IPS-18c (cell line): ENCODE data around the gene HOXD4.

Source experiments
- H3K4me3 ChIP-seq: 2 replicates; pipeline ENCODE4 v1.7.0; 2013; ENCODE audit warnings: low read depth, mild to moderate bottlenecking, low read length, moderate library complexity; ENCODE audit not compliant: insufficient read depth
- H3K9me3 ChIP-seq: one replicate; pipeline ENCODE4 v1.6.1; 2013; ENCODE audit warnings: mild to moderate bottlenecking, low read length, moderate library complexity; ENCODE audit not compliant: control insufficient read depth, insufficient read depth

Gene HOXD4

DNA sequence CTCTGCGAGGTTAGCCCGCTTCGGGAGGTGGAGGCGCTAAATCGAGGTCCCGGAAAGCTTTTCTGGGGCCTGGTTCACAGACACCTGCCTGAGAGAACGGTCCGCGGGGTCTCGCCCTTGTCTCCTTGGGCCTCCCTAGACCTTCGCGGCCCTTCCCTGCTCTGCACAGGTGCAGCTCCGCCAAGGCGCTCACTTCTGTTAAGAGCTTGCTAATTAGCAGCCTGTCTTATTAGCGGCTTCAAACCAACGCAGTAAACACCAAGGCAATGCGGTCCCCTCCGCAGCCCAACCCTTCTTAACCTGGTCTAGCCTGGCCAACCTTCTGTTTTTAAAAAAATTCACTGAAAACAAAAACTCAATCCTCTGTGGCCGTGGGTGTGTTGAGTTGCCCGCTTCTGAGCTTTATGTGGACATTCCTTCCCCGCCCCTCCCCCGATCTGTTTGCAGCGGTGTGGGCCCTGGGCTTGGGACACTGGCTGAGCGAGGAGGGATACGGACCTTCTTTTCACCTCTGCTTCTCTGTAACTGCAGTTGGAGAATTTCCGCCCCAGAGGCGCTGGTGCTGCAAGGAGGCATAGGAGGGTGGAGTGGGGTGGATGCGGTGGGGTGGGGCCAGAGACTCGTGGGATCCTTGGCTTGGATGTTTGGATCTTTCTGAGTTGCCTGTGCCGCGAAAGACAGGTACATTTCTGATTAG, 3.4 kb upstream of the HOXD4 start:
- Histone ChIP-seq H3K4me3 (no peak overlapping the region), H3K9me3 (peaks cover 3% of the 10 kb centered on the region)

DNA sequence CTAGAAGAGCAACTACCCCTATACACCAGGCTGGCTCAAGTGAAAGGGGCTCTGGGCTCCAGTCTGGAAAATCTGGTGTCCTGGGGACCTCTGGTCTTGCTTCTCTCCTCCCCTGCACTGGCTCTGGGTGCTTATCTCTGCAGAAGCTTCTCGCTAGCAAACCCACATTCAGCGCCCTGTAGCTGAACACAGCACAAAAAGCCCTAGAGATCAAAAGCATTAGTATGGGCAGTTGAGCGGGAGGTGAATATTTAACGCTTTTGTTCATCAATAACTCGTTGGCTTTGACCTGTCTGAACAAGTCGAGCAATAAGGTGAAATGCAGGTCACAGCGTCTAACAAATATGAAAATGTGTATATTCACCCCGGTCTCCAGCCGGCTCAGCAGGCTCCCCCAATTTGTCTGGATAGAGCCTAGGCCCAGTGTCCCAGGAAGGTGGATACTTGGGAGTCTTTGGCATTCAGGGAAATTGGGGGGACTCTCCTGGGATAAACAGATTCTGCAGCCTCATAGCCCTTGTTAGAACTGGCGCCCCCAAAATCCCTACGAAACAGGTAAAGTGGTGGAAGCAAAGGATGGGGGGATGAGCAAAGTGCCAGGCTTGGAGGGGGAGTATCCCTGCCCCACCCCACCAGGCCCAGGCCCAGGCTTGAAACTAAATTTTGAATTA, 2.5 kb upstream of the HOXD4 start:
- peaks cover 3% of the 10 kb centered on the region for H3K9me3 ChIP-seq
- no peak overlapping the region for H3K4me3 ChIP-seq

DNA sequence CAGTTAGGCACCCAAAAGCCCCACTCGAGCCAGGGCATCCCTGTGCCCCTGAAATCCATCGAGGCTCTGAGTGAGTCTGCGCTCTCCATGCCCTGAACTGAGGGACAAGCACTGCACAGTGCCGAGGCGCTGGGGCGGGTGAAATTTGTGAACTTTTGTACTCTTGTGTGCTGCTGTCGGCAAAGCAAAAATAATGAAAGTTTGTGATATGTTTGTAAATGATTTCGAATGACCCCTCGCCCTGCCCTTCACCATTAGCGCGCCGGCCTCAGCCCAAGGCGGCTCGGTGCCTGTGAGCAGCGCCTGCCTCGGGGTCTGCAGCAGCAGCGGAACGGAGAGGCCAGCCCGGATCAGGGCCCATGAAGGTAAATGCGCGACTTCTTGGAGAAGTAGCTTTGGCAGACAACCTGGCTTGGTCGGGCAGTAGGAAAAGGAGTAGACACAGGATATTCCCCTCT, 1.8 kb upstream of the HOXD4 start:
- Histone ChIP-seq H3K4me3 (no peak overlapping the region), H3K9me3 (peaks cover 3% of the 10 kb centered on the region)

DNA sequence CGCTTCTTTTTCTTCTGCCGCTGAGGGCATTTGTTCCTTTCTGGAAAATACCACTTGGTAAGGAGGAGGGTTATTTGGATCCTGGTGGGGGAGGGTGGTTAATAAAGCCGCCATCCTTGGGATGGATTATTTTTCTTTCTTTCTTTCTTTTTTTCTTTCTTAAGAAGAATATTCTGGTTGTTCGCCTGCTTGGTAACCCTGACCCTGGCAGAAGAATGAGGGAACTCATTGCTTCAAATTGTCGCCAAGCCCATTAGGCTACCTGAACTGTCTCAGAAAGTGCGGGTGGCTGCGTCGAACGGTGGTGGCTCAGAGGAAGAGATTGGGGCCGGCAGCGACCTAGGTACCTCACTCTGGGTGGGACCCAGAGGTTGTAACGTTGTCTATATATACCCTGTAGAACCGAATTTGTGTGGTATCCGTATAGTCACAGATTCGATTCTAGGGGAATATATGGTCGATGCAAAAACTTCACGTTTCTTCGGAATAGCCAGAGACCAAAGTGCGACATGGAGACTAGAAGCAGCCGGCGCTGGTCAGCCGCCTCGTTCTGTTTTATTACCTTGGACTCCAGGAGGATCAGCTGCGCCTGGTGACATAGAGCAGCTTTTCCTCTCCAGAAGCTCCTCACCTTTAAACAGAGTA, 1.3 kb upstream of the HOXD4 start:
- H3K4me3 ChIP-seq, result no peak overlapping the region
- H3K9me3 ChIP-seq, result peaks cover 3% of the 10 kb centered on the region

DNA sequence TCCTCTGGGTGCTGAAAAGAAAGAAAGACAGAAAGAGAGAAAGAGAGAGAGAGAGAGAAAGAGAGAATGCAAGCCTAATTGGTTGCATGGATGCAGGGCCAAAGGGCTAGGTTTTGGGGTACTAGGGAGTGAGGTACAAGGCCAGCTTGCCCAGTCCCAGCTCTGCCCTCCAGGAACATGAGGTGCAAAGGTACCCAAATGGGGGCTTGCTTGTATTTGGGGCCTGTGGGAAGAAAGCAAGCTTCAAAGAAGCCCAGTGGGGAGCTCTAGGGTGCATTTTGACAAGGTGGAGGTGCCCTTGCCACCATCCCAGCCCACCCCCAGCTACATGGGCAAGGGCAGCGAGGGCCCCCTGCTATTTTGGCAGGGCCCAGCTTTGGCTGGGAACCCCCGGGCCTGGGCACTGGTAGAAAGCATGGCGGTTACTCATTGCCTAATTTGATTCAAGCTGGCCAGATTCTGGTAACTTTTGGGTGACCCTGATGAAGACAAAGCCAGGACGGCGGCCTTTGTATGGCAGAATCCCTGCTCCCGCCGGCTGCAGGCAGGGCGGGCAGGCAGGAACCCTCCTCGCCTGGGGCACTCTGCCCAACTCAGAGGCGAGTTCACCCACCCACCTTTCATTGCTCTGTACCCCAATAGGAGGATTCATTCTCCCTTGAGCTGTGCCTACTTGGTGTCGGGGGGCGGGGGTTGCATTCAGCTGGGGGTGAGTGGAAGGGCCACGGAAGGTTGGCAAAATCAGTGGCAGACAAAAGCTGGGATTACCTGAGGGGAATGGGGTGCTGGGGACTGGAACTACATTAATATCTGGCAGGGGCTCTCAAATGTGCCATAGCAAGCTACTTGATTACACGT, 537 bp upstream of the HOXD4 start:
- no peaks in the 10 kb centered on the region for H3K9me3 ChIP-seq
- no peak overlapping the region for H3K4me3 ChIP-seq

DNA sequence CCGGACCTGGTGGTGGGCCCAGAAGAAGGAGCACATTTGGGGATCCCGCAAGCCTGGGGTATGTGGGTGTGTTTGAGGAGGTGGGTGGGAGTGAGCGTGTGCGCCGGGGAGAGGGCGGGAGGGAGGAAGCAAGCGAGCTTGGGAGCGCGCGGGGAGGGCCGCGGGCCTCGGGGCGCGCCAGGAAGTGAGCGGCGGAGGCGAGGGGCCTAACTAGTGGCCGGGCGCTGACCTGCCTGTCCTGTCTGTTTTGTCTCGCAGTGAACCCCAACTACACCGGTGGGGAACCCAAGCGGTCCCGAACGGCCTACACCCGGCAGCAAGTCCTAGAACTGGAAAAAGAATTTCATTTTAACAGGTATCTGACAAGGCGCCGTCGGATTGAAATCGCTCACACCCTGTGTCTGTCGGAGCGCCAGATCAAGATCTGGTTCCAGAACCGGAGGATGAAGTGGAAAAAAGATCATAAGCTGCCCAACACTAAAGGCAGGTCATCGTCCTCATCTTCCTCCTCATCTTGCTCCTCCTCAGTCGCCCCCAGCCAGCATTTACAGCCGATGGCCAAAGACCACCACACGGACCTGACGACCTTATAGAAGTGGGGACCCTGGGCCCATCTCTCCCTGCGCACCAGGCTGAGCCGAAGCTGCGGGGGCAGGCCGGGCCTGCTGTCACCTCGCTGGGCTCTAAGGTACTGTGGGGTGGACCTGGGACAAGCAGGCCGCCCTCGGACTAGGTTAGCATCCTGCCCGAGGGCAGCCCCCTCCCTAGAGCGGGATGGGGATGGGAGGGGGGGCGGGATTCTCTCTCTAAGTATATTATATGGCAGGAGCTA, 1.2 kb downstream of the HOXD4 start:
- no peaks in the 10 kb centered on the region for H3K9me3 ChIP-seq
- no peak overlapping the region for H3K4me3 ChIP-seq

DNA sequence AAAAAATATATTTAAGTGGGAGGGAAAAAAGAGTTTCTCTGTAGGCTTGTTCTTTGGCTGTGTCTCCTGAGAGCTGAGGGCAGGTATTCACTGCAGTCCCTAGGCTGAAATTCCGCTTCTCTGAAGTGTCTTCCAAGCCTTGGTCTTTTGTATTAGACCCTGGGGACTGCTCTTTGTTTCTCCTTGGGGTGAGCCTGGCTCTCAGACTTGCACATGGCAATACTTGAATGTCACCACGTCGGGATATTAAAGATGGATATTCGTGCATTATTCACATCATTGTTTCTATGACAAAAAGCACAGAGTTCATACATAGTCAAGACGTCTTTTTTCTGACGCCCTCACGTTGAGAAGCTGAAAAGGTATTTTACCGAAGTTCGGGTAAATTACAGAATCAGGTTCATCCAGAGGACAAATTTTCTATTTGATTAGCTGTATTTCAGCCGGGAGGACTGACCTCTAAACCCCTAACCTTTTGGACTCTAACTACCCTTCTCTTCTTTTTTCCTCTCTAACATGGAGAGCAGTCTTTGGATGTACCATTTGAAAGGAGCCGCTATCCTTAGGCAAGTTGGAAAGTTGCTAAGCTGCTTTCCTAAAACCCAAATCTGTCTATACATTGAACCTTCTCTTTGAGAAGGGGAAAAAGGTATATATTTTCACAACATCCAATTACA, 3.4 kb downstream of the HOXD4 start:
- H3K9me3 ChIP-seq, result no peaks in the 10 kb centered on the region

DNA sequence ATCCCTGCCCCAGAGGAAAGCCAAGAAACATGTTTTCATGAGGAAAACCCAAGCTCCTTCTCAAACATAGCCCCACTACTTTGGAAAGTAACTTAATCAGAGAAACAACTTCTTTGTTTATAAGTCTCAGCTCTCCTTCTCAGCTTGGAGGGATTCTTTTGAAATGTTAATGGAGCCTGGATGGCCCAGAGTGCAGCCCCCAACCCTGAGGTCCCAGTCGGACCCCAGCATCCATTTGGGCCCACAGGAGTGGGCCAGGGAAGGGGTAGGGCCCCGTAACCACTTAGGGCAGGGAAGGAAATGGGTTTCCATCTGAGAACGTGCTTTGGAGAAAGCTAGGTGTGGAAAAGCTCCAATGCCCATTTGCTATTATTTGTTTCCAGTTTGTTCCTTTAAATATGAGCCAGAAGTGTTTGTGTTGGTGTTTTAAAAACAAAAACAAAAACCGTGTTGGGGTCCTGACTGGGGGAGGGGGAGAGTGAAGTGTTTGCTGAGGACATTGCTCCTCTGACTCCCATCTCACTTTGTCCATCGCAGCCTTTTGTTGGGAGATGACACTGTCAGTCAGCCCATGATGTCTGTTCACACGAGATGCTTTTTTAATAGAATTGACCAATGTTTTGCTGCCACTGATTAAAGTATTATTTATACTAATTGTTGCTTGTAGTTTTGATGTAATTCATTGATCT, 4.2 kb downstream of the HOXD4 start:
- H3K4me3 ChIP-seq, result no peak overlapping the region
- H3K9me3 ChIP-seq, result no peaks in the 10 kb centered on the region

More for the DNA sequence above, 3.4 kb downstream of the HOXD4 start:
- H3K4me3 ChIP-seq, result no peak overlapping the region

DNA sequence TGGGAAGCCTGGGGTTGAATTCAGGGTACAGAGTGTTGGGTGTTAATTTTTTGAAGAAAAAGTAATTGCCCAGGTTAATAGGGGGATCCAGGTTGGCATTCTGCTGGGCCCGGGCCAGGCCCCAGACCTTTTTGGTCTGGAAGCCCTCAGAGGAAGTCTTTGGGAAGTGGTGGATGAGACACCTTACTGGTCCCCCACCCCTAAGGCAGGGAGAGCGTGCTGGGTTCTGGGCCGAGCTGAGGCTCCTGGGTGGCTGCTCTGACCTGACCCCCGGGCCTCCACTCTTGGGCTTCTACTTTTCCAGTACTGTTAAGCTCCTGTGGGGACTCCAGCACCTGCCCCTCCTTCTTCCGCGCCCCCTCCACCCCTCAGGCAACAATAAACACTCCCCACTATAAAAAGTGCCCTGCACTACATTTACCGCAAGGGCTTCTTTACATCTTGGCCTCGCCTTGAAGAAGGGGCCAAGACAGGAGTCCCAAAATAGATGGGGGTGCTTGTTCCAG, 5.0 kb downstream of the HOXD4 start:
- H3K4me3 ChIP-seq, result no peak overlapping the region
- H3K9me3 ChIP-seq, result no peaks in the 10 kb centered on the region

DNA sequence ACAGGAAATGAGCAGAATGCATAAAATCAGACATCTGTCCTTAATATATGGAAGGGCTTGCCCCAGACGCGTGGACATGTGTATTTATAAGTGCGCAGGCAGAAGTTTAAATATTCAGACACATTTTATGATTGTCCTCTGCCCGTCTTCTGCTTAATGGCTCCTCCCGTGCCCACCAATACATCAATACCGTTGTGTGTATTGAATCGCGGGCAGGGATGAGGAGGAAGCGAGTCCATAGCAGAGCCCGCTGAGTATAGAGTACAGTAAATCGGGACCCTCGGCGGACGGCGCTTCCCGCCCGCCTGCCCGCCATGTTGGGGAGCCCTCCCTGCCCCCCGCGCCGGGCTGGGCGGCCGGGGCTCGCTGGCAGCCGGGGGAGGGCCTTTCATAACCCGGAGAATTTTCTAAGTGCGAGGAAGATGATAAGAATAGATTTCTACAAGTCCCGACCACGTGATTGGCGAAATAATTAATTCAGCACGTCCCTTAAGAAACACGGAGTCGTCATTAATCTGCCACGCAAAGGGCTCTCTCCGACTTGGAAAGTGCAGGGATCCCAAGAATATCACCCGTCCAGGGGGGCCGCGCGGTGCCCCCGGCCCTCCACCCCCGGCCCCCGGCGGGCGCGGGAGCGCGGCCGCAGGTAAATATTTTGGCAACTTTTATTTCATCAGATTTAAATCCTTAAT, 5.6 kb downstream of the HOXD4 start, which contains the start of gene HOXD3:
TSS of gene HOXD3 (plus strand) at position 501 of the 692 bp plus-strand sequence. CDS start 11,808 bp downstream, outside the sequence.
- H3K9me3 ChIP-seq, result no peaks in the 10 kb centered on the region
- H3K4me3 ChIP-seq, result no peak within 1 kb of the TSS

DNA sequence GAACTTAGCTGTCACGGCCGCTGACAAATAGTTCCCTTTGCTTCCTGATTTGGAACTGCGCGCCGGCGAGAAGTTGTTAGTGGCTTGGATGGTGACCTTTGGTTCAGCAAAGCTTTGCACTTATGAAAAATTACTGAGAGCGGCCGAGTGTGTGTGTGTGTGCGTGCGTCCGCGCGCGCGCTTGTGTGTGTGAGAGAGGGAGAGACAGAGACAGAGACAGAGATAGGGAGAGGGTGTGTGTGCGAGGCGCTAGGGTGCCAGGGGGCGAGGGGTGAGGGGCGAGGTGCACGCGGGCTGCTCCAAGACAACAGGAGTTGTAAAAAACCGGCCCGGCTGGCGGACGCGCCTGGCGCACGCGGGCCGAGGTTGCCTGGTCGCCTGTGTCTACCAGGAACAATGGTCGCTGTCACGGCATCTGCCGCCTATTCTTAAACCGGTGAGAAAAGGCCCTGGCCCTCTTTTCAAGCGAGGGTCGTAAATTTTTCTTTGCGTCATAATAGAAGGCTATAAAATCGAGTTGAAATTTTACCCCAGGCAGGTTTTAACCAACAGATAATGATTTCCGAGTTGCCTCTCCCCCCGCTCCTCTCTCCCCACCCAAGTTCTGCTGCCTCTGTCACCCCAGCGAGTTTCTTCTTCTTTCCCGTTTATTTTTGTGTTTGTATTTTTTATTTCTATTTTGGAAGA, 6.3 kb downstream of the HOXD4 start:
- H3K9me3 ChIP-seq, result peaks cover 3% of the 10 kb centered on the region
- no peak overlapping the region for H3K4me3 ChIP-seq

DNA sequence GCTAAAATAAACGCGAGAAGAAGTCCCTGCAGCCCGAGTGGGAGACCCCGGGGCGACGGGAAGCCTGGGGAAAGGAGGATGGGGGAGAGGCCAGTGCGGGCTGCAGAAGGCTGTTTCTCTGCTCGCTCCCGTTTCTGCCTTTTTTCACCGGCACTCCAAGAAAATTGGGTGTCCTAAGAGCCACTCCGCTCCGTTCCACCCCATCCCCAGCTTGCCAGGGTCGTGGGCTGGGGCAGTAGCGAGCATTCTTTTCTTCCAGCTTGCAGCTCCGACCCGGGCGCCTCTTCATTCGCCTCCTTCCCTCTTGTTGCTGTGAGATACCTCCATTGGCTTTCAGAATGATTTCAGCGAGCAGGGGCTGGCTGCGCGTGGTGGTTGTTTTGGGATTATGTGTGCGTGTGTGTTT, 6.8 kb downstream of the HOXD4 start:
- no peak overlapping the region for H3K4me3 ChIP-seq
- peaks cover 6% of the 10 kb centered on the region for H3K9me3 ChIP-seq

DNA sequence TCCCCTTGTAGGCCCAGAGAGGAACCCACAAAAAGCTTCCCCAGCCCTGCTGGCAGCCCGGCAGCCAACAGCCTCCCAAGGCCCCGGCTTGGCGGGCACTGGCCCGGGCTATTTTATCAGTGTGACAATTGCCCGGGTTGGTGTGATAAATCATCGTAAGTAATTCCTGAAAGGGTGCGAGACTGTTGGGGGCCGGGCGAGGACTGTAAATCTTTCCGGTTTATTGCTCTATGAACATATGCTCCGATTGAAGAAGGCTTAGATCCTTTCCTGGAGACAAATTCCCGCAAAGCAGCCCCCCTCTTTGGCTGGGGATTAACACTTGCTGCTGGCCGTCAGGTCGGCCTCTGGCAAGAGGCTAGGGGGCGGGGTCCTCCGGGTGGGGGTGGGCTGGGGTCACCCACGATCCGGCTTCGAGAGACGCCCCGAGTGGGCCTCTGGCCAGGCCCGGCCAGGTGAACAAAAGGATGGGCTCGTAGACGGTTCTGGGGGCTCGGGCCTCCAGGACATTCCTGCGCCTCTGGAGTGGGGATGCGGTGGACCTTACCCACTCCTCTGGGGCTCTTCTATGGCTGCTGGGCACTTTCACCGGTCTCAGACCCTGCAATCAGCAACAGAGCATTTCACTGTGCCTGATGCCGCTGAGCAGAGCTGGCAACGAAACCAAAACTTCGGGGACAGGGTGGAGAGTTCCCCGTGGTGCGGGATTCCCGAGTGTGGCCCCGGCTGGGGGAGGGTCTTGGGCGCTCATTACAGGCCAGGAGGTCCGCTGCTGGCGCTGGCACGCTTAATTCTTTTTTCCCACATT, 7.7 kb downstream of the HOXD4 start:
- no peak overlapping the region for H3K4me3 ChIP-seq
- H3K9me3 ChIP-seq, result peaks cover 6% of the 10 kb centered on the region
